ENCODE measurements around the gene SLC46A2. TPM values are rescaled to one million over a fixed set of nuclear protein-coding genes. Genes with fewer than 3 reads are reported as not detected.
A peak's percentile ranks its signal among the peaks of the same experiment; 100 is the strongest.

The SLC46A2 gene
- total RNA-seq, 2 experiments from 2014 or later: not detected

GRCh38 chr9:112863214-112863613, 27.5 kb downstream of the SLC46A2 start:
- TF ChIP-seq CTCF (conservative IDR thresholded peaks at IDR 0.05; ENCODE audit: low read length) (no peak), EZH2phosphoT487 (IDR thresholded peaks at IDR 0.05; ENCODE audit: borderline replicate concordance, low read depth, low read length) (no peak)
- Histone ChIP-seq H2AFZ (ENCODE audit: low read length) (no peak overlapping the region), H4K20me1 (ENCODE audit: insufficient read depth, low read length) (0 out of 2 replicates have a peak, but pooled peaks cover 7% of the 10 kb centered on the region), H3K9me3 (ENCODE audit: low read length) (no peaks in the 10 kb centered on the region), H3K36me3 (ENCODE audit: insufficient read depth, low read length) (no peaks in the 10 kb centered on the region), H3K27ac (ENCODE audit: low read depth, low read length, poor library complexity, severe bottlenecking) (no peak overlapping the region), H3K4me1 (ENCODE audit: insufficient read depth, low read length, poor library complexity, severe bottlenecking) (peaks cover 27% of the 10 kb centered on the region), H3K4me2 (ENCODE audit: low read length) (peak overlapping the region; percentile 33), H3K79me2 (ENCODE audit: insufficient read depth, low read depth, low read length) (no peaks in the 10 kb centered on the region), H3K9me2 (ENCODE audit: insufficient read depth, low read length) (no peaks in the 10 kb centered on the region), H3K4me3 (ENCODE audit: low read depth, low read length, poor library complexity, severe bottlenecking) (no peak overlapping the region)
- ChIA-PET CTCF (ENCODE audit: unreplicated experiment) (no interaction called here), POLR2A (no interaction called here)
- no TSS peak for BruUV-seq (replicated peaks)
- DNase-seq (ENCODE audit: low spot score): peak; percentile 26
- intact Hi-C loops (cut with micrococcal nuclease; ENCODE audit: unreplicated experiment): no loop called here

DNA sequence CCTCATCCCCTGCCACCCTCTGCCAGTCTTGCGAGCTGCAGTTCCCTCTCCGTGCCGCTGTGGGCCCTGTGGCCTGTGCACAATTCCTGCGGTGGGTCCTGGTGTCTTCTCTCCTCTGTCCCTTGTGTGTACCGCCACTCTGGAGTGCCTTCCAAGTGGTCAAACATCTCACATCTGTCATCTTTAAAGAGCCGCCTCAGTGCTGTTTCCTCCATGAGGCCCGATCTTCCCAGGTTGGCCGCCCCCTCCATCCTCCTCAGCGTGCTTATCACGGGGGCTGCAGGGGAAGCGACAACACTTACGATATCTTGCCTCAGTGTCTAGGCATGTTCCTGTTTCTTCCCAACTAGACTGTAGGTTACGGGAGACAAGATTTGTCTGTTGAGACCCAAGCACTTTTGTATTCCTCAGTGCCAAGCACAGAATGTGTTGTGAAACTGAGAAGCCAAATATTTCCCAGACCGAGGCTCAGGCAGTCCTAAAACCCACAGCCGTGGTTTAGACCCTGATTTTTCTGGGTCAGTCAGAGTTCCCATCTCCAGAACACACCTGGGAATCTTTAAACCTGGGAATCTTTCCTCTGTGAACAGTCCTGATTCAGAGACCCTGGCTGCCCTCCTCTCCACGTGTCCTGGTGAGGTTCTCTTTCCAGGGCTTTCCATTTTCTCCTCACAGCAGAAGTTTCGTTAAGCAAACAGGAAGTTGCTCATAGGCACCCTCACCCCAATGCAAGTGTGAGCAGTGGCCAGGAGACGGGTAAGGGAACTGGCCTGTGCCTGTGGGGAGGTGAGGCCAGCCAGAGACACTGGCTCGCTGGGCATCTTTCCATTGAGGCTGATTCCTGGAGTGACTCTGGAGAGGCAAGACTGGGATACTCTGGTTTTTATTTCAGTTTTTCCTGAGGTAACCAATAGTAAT, 28.8 kb downstream of the SLC46A2 start:
- no peaks in the 10 kb centered on the region for H3K9me2 ChIP-seq (ENCODE audit: insufficient read depth, low read length)
- BruUV-seq (replicated peaks): no TSS peak
- no peaks in the 10 kb centered on the region for H3K79me2 ChIP-seq (ENCODE audit: insufficient read depth, low read depth, low read length)
- no peaks in the 10 kb centered on the region for H3K9me3 ChIP-seq (ENCODE audit: low read length)
- no peak overlapping the region for H3K4me3 ChIP-seq (ENCODE audit: low read depth, low read length, poor library complexity, severe bottlenecking)
- peaks cover 33% of the 10 kb centered on the region for H3K4me1 ChIP-seq (ENCODE audit: insufficient read depth, low read length, poor library complexity, severe bottlenecking)
- no peak overlapping the region for H2AFZ ChIP-seq (ENCODE audit: low read length)
- ChIA-PET POLR2A (no interaction called here), CTCF (ENCODE audit: unreplicated experiment) (no interaction called here)
- H3K4me2 ChIP-seq (ENCODE audit: low read length): no peak overlapping the region
- H3K27ac ChIP-seq (ENCODE audit: low read depth, low read length, poor library complexity, severe bottlenecking): no peak overlapping the region
- intact Hi-C loops (cut with micrococcal nuclease; ENCODE audit: unreplicated experiment): no loop called here
- DNase-seq (ENCODE audit: low spot score): no peak
- no peaks in the 10 kb centered on the region for H3K36me3 ChIP-seq (ENCODE audit: insufficient read depth, low read length)
- TF ChIP-seq EZH2phosphoT487 (IDR thresholded peaks at IDR 0.05; ENCODE audit: borderline replicate concordance, low read depth, low read length) (no peak), CTCF (conservative IDR thresholded peaks at IDR 0.05; ENCODE audit: low read length) (no peak)
- H4K20me1 ChIP-seq (ENCODE audit: insufficient read depth, low read length): 0 out of 2 replicates have a peak, but pooled peaks cover 7% of the 10 kb centered on the region

DNA sequence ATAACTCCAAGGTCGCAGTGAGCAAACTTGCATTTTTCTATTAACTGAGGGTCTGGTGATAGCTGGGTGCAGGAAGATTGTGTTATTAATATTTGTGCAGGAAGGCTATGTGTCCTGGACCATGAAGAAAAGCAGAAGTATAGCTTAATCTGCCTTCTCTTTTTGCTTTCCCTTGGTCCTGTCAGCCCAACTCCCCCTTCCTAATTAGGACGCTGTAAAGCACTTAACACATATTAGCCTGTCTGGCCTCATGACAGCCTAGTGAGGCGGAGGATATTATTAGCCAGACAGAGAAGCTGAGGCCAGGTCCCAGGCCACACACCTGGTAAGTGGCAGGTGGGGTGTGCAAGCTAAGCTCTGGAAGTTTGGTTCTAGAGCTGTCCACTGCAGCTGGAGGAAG, 29.5 kb downstream of the SLC46A2 start:
- H3K9me2 ChIP-seq (ENCODE audit: insufficient read depth, low read length): no peaks in the 10 kb centered on the region
- H3K4me3 ChIP-seq (ENCODE audit: low read depth, low read length, poor library complexity, severe bottlenecking): no peak overlapping the region
- intact Hi-C loops (cut with micrococcal nuclease; ENCODE audit: unreplicated experiment): no loop called here
- H4K20me1 ChIP-seq (ENCODE audit: insufficient read depth, low read length): 0 out of 2 replicates have a peak, but pooled peaks cover 7% of the 10 kb centered on the region
- H3K4me1 ChIP-seq (ENCODE audit: insufficient read depth, low read length, poor library complexity, severe bottlenecking): peaks cover 33% of the 10 kb centered on the region
- CTCF ChIA-PET (ENCODE audit: unreplicated experiment): interaction anchor here (1.1 kb wide), 1 partner anchor 42 kb away, joined by 3 read pairs; no protein-coding TSS in a partner anchor
- POLR2A ChIA-PET: interaction anchor here (0.5 to 0.6 kb wide), 3 partner anchors 8 to 623 kb away, joined by 3 to 9 read pairs (median 3); no protein-coding TSS in a partner anchor
- no peak overlapping the region for H2AFZ ChIP-seq (ENCODE audit: low read length)
- BruUV-seq (replicated peaks): no TSS peak
- no peak overlapping the region for H3K27ac ChIP-seq (ENCODE audit: low read depth, low read length, poor library complexity, severe bottlenecking)
- no peaks in the 10 kb centered on the region for H3K79me2 ChIP-seq (ENCODE audit: insufficient read depth, low read depth, low read length)
- H3K4me2 ChIP-seq (ENCODE audit: low read length): no peak overlapping the region
- TF ChIP-seq EZH2phosphoT487 (IDR thresholded peaks at IDR 0.05; ENCODE audit: borderline replicate concordance, low read depth, low read length): no peak
- TF ChIP-seq CTCF (conservative IDR thresholded peaks at IDR 0.05; ENCODE audit: low read length): no peak
- no peak for DNase-seq (ENCODE audit: low spot score)
- H3K36me3 ChIP-seq (ENCODE audit: insufficient read depth, low read length): no peaks in the 10 kb centered on the region
- H3K9me3 ChIP-seq (ENCODE audit: low read length): no peaks in the 10 kb centered on the region

Data from OCI-LY7 (cell line).